Measurements from ENCODE around the gene RBX1. TPM values are rescaled to one million over a fixed set of nuclear protein-coding genes. Genes with fewer than 3 reads are reported as not detected.
A peak's percentile ranks its signal among the peaks of the same experiment; 100 is the strongest.
"Not testable (repeated sequence)": the region's sequence is repeated elsewhere in the genome, so short reads cannot be mapped to it uniquely, and the experiment has no call there.

RBX1 gene
- total RNA-seq, 1 experiment from 2014 or later, result 53.3 TPM

GRCh38 chr22:40972587-40972986, 21.4 kb downstream of the RBX1 start:
- DNase-seq (ENCODE audit: low read depth), result no peak

DNA sequence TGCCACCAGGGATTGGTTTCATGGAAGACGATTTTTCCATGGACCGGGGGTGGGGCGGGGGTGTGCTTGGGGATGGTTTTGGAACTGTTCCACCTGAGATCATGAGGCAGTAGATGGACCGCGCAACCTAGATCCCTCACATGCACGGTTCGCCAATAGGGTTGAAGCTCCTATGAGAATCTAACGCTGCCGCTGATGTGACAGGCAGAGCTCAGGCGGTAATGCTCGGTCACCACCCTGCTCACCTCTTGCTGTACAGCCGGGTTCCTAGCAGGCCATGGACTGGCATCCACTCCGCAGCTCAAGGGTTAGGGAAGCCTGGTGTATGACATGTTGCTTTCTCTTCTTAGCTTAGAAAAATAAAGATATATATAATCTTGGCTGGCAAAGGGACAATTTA, 22.0 kb downstream of the RBX1 start:
- no peak for DNase-seq (ENCODE audit: low read depth)

GRCh38 chr22:40975366-40975765, 24.2 kb downstream of the RBX1 start:
- no peak for DNase-seq (ENCODE audit: low read depth)

- no peak for DNase-seq (ENCODE audit: low read depth)
Measured at GRCh38 chr22:40976866-40977700, 25.9 kb downstream of the RBX1 start.

DNA sequence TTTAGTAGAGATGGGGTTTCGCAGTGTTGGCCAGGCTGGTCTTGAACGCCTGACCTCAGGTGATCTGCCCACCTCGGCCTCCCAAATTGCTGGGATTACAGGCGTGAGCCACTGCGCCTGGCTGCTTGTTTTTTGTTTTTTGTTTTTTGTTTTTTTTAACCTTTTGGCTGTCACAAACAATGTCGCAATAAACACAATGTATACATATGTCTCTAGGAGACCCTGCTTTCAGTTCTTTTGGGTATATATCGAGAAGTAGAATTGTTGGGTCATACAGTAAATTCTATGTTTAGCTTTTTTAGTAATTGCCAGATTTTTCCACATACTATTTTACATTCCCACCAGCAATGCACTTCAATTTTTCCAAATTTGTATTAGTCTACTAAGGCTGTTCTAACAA, 28.0 kb downstream of the RBX1 start:
- no peak for DNase-seq (ENCODE audit: low read depth)

GRCh38 chr22:40979871-40980270, 28.7 kb downstream of the RBX1 start:
- no peak for DNase-seq (ENCODE audit: low read depth)

DNA sequence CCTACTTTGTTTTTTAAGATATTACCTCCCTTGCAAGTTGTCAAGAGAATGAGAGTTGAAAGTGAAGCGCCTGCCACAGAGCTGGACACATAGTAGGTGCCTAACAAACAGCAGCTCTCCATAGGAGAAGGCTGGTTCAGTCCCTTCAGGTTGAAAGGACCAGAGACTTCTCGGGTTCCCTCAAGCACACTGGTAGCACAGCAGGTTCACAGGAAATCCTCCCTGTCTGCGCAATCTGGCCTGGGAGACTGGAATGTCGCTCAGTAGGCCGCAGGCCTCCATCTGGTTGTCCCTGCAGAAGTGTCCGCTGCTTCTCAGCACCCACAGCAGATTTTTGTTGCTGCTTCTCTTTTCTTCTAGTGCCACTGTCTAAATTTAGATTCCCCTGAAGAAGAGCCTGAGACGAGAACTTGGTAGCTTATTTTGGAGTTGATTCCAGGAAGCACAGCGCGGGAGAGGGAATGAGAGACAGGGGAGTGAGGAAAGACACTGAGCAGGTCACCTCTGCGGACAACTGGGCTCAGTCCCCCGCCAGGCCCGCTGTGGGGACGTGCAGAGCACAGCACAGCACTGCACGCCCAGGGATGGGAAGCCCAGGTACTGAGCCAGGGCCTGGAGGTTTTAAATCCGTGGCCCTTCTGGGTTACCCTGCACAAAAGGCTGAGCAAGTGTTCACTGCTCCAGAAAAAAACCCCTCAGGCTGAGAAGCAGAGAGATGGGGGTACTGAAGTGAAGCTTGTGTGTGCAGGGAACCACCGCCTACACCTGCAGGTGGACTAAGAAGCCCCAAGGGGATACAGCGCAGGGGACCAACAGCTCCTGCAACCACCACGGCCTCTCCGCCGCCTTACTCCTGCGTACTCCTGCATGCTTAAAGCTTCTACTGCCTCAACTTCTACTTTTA, 31.6 kb downstream of the RBX1 start:
- no peak for DNase-seq (ENCODE audit: low read depth)

DNA sequence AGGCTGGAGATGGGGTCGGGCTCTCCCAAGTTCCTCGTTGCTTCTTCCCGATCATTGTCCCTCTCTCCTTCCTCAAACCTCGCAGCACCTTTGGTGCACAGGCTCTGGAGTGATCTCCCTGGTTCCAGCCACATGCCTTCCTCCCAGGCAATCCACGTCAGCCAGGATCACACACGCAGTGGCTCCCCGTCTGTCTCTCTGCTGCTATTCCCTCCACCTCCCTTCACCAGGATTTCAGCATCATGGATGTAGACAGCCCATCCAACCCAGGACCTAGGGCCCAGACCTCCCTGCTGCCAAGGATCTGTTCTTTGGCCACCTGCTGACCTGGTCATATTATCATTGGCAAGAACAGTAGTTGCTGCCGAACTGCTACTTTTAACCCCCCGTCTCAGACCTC, 40.1 kb downstream of the RBX1 start:
- DNase-seq (ENCODE audit: low read depth), result no peak

- no peak for DNase-seq (ENCODE audit: low read depth)
Measured at GRCh38 chr22:40995821-40996220, 44.6 kb downstream of the RBX1 start.

DNA sequence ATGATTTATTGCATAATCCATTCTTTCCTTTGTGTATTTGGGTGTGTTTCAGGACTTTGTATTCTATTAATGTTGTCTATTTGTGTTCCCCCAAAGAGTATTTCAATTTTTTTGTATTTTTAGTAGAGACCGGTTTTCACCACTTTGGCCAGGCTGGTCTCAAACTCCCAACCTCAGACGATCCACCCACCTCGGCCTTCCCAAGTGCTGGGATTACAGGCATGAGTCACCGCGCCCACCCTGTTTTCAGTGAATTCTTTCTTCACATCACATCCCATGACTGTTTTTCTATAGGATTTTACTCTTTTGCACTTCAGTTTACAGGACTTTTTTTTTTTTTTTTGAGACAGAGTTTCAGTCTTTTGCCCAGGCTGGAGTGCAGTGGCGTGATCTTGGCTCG, 46.3 kb downstream of the RBX1 start:
- no peak for DNase-seq (ENCODE audit: low read depth)

GRCh38 chr22:41000040-41000565, 48.9 kb downstream of the RBX1 start:
- DNase-seq (ENCODE audit: low read depth), result no peak

DNA sequence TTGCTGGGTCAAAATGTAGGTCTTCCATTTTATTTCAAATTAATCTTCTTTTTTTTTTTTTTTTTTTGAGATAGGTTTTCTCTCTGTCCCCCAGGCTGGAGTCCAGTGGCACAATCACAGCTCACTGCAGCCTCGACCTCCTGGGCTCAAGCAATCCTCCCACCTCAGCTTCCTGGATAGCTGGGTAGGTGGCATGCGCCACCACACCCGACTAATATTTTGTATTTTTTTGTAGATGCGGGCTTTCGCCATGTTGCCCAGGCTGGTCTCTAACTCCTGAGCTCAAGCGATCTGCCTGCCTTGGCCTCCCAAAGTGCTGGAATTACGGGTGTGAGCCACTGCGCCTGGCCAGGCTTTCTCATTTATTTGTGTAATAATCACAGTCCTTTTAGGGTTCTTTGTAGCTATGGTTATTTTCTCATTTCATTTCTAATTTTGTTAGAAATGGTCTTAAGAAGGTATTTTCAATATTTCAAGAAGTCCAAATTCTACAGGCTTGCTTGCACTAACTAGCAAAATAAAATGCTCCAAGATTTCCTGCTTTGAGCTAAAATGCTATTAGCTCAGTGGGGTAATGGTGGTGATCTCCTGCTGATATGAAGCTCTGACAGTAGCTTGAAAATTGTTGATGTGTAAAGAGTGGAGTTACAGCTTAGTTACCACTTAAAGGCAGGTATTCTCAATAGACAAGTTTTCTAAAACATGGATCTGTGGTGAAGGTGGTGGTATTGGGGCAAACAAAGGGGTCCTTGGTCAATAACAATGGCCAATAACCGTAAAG, 50.0 kb downstream of the RBX1 start:
- no peak for DNase-seq (ENCODE audit: low read depth)

DNA sequence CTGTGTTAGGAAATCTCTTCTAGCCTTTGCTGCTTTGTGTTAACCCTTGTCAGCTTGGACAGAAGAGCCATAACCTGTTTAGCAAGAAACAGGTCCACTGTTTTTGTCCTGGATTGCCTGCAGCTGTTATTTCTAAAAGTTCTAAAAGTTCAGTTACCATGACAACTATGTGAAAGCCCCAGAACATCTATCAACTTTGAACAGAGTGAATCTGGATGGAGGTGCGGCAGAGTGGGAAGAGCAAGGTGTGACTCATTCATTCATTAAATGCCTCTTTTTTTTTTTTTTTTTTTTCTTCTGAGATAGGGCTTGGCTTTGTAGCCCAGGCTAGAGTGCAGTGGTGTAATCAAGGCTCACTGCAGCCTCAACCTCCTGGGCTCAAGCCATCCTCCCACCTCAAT, 50.5 kb downstream of the RBX1 start:
- DNase-seq (ENCODE audit: low read depth), result peak; percentile 72

DNA sequence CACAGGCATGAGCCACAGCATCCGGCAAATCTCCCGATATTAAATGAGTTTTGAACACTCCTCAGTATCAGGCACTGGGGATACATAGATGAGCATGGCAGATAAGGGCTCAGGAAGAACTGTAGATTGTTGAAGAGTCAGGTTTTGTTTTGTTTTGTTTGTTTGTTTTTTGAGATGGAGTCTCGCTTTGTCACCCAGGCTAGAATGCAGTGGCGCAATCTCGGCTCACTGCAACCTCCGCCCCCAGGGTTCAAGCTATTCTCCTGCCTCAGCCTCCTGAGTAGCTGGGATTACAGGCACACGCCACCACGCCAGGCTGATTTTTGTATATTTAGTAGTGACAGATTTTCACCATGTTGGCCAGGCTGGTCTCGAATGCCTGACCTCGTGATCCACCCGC, 51.2 kb downstream of the RBX1 start:
- not testable (repeated sequence) for DNase-seq (ENCODE audit: low read depth)

GRCh38 chr22:41003066-41003465, 51.9 kb downstream of the RBX1 start:
- DNase-seq (ENCODE audit: low read depth), result no peak

GRCh38 chr22:41003976-41004375, 52.8 kb downstream of the RBX1 start:
- DNase-seq (ENCODE audit: low read depth), result no peak

DNA sequence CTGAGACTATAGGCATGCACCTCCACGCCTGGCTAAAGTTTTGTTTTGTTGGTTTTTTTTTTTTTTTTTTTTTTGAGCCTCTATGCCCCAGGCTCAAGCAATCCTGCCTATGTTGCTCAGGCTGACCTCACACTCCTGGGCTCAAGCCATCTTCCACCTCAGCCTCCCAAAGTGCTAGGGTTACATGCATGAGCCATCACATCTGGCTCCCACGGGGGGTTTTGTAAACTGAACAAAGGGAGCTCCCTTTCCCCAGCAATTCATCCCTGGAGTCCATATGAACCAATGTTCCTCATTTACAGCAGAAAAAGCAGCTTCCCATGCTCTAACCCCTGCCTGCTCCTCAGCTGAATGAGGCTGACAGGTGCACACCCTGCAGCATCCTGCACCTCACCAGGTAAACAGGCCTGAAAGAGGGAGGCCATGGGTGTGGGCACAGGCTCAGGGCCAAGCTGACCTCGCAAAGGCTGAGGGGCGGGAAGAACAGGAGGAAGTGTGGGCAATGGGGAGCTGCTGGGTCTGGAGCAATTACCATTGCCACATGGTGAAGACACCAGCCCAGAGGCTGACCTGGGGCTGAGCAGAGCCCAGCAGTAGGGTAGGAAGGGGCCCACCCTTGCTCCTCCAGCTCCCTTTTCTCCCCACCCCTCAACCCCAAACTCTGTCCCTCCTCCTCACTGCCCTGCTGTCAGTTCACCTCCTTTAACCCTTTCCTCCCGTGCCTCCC, 58.2 kb downstream of the RBX1 start:
- DNase-seq (ENCODE audit: low read depth), result peak; percentile 74

GRCh38 chr22:41015003-41015402, 63.8 kb downstream of the RBX1 start:
- no peak for DNase-seq (ENCODE audit: low read depth)

GRCh38 chr22:41021061-41021612, 70.0 kb downstream of the RBX1 start:
- DNase-seq (ENCODE audit: low read depth), result no peak

DNA sequence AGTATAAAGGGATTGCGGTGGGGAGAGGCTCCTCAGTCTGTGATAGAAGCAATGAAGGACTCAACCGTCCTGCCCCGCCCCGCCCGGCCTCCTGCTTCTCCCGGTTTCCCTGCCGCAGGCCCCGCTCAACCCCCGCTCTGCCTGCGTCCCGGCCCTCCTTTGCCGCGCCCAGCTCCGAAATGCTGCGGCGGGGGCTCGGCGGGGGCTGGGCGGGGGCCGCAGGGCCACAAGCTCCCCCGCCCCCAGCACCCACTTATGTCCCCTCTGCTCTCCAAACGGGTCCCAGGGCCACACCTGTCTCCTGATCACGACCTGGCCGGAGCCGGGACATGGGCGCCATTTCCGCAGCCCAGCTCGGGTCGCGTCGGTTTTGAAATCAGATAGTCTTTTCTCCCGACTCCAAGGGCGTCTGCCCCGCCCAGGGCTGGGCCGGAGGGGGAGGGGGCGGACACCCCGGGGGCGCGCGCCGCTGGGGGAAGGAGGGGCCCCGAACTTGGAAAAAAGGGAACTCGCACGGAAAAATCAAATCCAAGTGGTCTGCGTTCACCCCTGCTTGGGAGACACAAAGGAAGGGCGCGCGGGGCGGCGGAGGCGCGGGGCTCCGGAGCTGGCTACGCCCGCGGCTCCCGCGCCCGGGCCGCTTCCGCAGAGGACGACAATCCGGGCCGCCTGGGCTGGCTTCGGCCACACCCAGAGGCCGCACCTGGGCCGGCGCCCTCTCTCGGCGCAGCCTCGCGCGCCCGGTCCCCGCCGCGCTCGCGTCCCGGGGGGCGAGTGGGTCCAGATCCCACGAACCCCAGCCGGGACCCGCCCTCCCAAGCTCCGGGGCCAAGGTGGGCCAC, 70.7 kb downstream of the RBX1 start:
- DNase-seq (ENCODE audit: low read depth), result peak; percentile 48
